ENCODE data around the gene ARRDC5. TPM values are rescaled to one million over a fixed set of nuclear protein-coding genes. Genes with fewer than 3 reads are reported as not detected.

ARRDC5 gene
- polyA plus RNA-seq (2012; ENCODE audit: insufficient read length, low read depth): not detected

GRCh38 chr19:4902796-4903195 lies at the start of gene ARRDC5:
ARRDC5 (minus strand) TSS chr19:4902896; CDS start chr19:4902825, 71 bp downstream.
- TF ChIP-seq TAF1 (IDR thresholded peaks at IDR 0.05; ENCODE audit: borderline replicate concordance, insufficient read depth, low read length) (no peak), SIN3A (IDR thresholded peaks at IDR 0.05; ENCODE audit: borderline replicate concordance, insufficient read depth, low read length) (no peak), FOXP2 (optimal IDR thresholded peaks at IDR 0.05; ENCODE audit: borderline replicate concordance, extremely low read depth, extremely low read length, insufficient read depth) (no peak), POLR2AphosphoS5 (IDR thresholded peaks at IDR 0.05; ENCODE audit: low read depth, low read length) (no peak), REST (IDR thresholded peaks at IDR 0.05; ENCODE audit: insufficient read depth in 1 of 2, low read depth in 2 of 2, low read length in 2 of 2) (no peak)

GRCh38 chr19:4951656-4952055 lies 49.0 kb upstream of the ARRDC5 start:
- TF ChIP-seq REST (IDR thresholded peaks at IDR 0.05; ENCODE audit: insufficient read depth in 1 of 2, low read depth in 2 of 2, low read length in 2 of 2) (no peak), FOXP2 (optimal IDR thresholded peaks at IDR 0.05; ENCODE audit: borderline replicate concordance, extremely low read depth, extremely low read length, insufficient read depth) (no peak), SIN3A (IDR thresholded peaks at IDR 0.05; ENCODE audit: borderline replicate concordance, insufficient read depth, low read length) (no peak), TAF1 (IDR thresholded peaks at IDR 0.05; ENCODE audit: borderline replicate concordance, insufficient read depth, low read length) (no peak), POLR2AphosphoS5 (IDR thresholded peaks at IDR 0.05; ENCODE audit: low read depth, low read length) (no peak)

GRCh38 chr19:4939466-4939865 lies 36.8 kb upstream of the ARRDC5 start:
- TF ChIP-seq FOXP2 (optimal IDR thresholded peaks at IDR 0.05; ENCODE audit: borderline replicate concordance, extremely low read depth, extremely low read length, insufficient read depth) (no peak), REST (IDR thresholded peaks at IDR 0.05; ENCODE audit: insufficient read depth in 1 of 2, low read depth in 2 of 2, low read length in 2 of 2) (no peak), SIN3A (IDR thresholded peaks at IDR 0.05; ENCODE audit: borderline replicate concordance, insufficient read depth, low read length) (no peak), TAF1 (IDR thresholded peaks at IDR 0.05; ENCODE audit: borderline replicate concordance, insufficient read depth, low read length) (no peak), POLR2AphosphoS5 (IDR thresholded peaks at IDR 0.05; ENCODE audit: low read depth, low read length) (no peak)

DNA sequence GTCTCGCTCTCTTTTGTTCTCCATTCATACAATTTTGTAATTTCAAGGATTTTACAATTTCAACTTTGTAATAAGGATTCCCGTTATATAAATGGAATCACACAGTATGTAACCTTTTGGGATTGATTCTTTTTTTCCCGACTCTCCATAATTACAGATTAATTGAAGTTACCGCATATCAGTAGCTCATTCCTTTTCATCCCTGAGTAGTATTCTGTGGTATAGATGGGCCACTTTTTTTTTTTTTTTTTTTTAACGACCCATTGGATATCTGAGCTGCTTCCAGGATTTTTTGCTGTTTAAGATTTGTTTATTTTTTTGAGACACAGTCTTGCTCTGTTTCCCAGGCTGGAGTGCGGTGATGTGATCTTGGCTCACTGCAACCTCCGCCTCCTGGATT lies 34.4 kb upstream of the ARRDC5 start:
- TF ChIP-seq FOXP2 (optimal IDR thresholded peaks at IDR 0.05; ENCODE audit: borderline replicate concordance, extremely low read depth, extremely low read length, insufficient read depth) (no peak), REST (IDR thresholded peaks at IDR 0.05; ENCODE audit: insufficient read depth in 1 of 2, low read depth in 2 of 2, low read length in 2 of 2) (no peak), TAF1 (IDR thresholded peaks at IDR 0.05; ENCODE audit: borderline replicate concordance, insufficient read depth, low read length) (no peak), SIN3A (IDR thresholded peaks at IDR 0.05; ENCODE audit: borderline replicate concordance, insufficient read depth, low read length) (no peak), POLR2AphosphoS5 (IDR thresholded peaks at IDR 0.05; ENCODE audit: low read depth, low read length) (no peak)

DNA sequence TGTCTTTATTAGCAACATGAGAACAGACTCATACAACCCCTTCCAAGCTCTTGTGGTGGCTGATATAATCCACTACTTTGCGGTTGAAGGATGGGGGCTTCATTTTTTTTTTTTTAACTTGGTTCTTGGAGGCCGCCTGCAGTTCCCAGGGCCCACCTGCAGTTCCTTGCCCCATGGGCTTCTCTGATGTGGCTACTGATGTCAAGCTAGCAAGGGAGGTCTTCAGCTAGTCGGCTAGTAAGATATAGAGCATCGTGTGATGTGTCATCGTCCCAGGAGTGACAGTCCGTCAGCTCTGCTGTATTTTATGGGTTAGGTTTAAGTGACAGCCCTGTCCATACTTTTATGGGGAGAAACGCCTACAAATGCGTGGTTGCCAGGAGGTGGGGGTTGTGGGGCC lies 32.7 kb upstream of the ARRDC5 start:
- no peak for TF ChIP-seq POLR2AphosphoS5 (IDR thresholded peaks at IDR 0.05; ENCODE audit: low read depth, low read length)
- TF ChIP-seq TAF1 (IDR thresholded peaks at IDR 0.05; ENCODE audit: borderline replicate concordance, insufficient read depth, low read length): no peak
- no peak for TF ChIP-seq FOXP2 (optimal IDR thresholded peaks at IDR 0.05; ENCODE audit: borderline replicate concordance, extremely low read depth, extremely low read length, insufficient read depth)
- no peak for TF ChIP-seq REST (IDR thresholded peaks at IDR 0.05; ENCODE audit: insufficient read depth in 1 of 2, low read depth in 2 of 2, low read length in 2 of 2)
- no peak for TF ChIP-seq SIN3A (IDR thresholded peaks at IDR 0.05; ENCODE audit: borderline replicate concordance, insufficient read depth, low read length)

All from PFSK-1 (cell line).